Stimulated activated CD8-positive, alpha-beta memory T cell treated with anti-CD3 and anti-CD28 coated beads, Interleukin-4, amount 100 ng/mL, for 4 hours (primary cell): ENCODE measurements around the gene GUSB.
"Not testable (repeated sequence)": the region's sequence is repeated elsewhere in the genome, so short reads cannot be mapped to it uniquely, and the experiment has no call there.

Experiments used
- DNase-seq, 2 donors: peaks; one replicate each; pipeline ENCODE4 v3.0.0-alpha.2; 2020; ENCODE audit warnings: low read depth in 2 of 2, low spot score in 1 of 2

Gene GUSB

DNA sequence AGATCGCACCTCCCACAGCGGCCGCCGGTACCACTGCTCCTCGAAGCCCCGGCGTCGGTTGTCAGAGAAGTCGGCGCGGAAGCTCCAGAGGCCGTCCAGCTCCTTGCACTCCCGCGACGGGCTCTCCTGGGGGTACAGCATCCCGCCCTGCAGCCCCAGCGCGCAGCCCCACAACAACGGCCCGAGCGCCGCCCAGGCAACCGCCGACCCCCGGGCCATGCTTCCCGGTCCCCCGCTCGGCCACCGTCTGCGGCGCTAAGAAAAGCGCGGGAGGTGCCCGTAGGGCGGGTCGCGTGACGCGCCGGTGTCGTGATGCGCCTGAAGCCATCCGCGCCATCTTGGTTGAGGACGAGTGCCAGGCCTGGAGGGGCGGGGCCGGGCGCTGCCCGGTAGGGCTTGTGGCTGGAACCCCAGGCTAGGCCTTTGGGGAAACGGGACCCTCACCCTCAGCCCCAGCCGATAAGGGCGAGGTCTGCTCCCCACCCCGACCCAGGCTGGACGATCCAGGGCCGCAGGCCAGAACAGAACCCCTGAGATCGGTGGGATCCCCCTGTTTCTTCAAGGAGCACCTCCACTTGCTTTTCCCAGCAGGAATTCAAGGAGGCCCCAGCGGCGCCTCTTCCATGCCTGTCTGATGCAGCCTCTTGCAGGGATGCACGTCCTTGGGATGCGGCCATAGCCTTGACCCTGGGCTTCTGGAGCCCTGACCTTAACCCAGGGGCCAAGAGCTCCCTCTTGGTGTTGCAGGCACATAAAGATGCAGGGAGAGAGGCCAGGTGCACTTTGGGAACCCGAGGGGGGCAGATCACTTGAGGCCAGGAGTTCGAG is at the start of gene GUSB:
Gene GUSB (minus strand): TSS at position 249 of the 828 bp plus-strand sequence. CDS start 30 bp downstream, at position 219.
- peak; percentile 67 to 79 for DNase-seq

DNA sequence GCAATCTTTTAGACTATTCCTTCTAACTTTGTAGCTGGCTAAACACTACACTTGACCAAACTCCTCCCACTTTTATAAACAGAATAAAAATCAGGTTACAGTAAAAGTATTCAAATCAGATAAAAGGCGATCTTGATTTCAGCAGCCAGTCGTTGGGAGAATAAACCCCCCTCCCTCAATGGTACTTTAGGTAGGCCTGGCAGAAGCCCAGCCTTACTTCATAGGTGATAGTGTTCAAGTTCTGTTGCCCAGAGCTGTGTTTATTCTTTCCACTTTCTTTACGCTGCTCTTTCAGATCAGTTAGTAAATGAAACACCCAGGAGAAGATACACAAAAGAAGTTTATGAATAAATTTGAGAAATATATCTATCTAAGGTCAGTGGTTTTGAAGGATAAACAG is 46.3 kb upstream of the GUSB start:
- DNase-seq = not testable (repeated sequence)

DNA sequence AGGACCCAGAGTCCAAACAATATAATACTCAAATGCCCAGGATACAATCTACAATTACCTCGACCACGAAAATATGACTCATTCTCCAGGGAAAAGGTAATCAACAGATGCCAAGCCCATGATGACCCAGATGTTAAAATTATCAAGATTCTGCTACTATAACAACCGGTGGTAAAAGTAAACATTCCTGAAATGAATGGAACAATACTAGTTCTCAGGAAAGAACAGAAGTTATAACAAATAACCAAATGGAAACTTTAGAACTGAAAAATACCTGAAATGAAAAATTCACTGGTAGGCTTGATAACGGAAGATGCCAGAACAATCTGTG is 34.1 kb upstream of the GUSB start:
- DNase-seq = no peak

DNA sequence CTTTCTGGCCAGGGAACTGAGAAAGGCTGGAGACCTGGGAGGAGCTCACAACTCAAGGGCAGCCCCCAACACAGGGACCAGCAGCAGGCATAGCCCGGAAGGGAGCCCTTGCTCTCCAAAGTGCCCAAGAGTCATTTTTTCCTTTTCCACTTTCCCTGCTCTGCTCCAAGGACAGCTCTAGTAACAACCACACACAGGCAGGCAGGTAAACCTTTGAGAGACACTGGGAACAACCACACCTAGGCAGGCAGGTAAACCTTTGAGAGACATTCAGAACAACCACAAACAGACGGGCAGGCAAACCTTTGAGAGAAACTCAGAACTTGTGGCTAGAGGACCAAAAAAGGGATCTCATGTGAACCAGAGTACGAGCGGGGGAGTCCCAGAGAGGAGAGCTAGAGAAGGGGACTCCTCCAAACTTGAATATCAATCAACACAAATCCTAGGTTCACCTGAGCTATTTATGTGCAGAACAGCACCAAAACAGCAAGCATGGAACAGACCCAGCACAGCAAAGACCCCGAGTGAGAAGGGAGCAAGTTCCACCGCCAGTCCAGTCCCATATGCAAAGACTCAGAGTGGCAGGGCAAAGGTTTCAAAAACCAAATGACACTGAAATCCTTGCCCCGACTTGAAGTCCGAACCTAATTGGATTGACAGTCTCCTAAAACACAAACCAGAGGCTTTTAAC is 33.6 kb upstream of the GUSB start:
- DNase-seq = no peak

DNA sequence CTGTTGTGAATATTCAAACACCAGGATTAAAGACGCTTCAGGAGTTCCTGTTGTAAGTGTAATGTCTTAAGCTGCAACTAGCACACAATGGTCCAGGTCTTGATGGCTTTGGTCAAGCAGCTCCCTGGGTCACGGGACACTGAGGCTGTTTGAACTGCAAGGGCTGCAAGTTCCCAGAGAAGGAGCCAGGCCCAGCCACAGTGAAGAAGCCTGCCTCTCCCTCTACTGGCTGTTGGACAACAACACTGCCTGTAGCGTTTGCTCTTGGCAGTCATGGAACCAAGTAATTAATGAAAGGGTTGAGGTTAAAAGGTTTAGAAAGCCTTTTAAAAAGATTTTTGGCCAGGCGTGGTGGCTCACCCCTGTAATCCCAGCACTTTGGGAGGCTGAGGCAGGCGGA is 31.9 kb upstream of the GUSB start:
- no peak for DNase-seq

DNA sequence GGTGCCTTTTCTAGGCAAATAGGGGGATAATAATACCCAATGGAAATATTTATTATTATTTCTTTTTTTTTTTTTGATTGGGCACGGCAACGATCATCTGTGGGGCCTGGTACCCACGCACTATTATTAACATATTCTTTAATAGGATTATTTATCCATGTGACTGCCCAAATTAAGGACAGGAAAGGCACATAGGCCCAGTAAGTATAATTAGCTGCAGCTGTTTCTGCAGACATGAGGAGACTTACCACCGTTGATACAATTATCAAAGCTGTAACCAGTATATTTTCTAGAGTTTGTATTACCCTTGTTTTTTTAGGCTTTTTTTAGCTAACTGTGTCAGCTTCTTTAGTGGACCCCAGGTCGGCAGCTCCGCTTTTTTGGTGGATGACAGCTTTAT is 25.2 kb upstream of the GUSB start:
- no peak for DNase-seq

DNA sequence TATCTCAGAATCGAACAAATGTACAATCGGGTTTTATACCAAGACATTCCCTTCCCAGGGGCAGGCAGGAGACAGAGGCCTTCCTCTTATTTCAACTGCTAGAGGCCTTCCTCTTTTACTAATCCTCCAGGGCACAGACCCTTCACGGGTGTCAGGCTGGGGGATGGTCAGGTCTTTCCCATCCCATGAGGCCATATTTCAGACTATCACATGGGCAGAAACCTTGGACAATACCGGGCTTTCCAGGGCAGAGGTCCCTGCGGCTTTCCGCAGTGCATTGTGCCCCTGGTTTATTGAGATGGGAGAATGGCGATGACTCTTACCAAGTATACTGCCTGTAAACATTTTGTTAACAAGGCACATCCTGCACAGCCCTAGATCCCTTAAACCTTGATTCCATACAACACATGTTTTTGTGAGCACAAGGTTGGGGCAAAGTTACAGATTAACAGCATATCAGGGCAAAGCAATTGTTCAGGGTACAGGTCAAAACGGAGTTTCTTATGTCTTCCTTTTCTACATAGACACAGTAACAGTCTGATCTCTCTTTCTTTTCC is 23.2 kb upstream of the GUSB start:
- DNase-seq = not testable (repeated sequence)

DNA sequence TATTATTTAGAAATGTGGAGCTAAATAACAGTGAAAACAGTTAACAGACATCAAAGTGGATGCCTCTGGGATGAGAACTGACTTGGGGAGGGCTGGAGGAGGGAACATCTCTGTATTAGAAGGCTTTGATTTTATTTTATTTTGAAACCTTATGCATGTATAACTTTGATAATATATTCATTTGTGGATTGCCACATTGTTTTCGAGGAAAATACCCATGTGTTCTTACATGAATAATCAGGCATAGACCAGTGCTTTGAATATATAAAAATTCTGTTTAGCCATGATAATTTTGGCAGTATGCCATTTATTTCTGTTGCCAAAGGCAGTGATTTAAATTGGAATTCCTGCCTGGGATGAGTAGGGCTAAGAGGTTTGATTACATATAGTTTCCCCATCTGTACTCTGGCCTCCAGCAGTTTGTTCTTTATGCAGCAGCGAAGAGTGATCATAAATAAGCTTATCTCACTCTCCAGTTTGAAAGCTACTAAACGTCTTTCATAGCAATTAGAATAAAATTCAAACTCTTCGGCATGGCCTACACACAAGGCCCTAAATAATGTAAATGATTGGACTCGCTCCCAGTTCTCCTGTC is 18.9 kb upstream of the GUSB start:
- DNase-seq = not testable (repeated sequence)

DNA sequence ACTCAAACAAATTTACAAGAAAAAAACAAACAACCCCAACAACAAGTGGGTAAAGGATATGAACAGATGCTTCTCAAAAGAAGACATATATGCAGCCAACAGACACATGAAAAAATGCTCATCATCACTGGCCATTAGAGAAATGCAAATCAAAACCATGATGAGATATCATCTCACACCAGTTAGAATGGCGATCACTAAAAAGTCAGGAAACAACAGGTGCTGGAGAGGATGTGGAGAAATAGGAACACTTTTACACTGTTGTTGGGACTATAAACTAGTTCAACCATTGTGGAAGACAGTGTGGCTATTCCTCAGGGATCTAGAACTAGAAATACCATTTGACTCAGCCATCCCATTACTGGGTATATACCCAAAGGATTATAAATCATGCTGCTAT is 13.0 kb upstream of the GUSB start:
- DNase-seq = not testable (repeated sequence)

DNA sequence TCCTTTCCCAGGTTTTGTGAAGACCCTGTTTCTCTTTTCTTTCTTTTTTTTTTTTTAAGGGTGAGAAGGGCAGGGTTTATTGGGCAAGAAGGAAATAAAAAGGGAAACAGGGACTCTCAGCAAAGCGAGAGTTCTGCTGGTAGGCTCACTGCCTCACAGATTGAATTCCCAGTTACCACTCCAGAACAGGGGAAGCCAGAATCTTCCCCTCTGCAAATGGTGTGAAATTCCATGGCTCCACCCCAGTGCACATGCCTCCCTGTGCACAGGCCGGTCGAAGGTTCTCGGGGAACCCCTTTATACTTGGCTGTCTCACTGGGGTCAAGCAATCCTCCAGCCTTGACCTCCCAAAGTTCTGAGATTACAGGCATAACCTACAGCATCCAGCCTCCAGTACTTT is 10.5 kb upstream of the GUSB start:
- DNase-seq = no peak

DNA sequence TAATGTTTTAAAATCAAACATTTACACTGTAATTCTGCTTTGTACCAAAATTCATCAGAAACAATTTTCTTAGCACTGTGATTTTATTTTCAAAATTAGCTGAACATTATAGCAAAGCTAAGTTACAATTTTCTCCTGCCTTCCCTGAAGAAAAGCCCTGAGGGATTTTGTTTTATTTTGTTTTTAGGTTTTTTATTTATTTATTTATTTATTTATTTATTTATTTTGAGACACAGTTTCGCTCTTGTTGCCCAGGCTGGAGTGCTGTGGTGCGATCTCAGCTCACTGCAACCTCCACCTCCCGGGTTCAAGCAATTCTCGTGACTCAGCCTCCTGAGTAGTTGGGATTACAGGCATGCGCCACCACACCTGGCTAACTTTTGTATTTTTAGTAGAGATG is 9.8 kb upstream of the GUSB start:
- DNase-seq = not testable (repeated sequence)

DNA sequence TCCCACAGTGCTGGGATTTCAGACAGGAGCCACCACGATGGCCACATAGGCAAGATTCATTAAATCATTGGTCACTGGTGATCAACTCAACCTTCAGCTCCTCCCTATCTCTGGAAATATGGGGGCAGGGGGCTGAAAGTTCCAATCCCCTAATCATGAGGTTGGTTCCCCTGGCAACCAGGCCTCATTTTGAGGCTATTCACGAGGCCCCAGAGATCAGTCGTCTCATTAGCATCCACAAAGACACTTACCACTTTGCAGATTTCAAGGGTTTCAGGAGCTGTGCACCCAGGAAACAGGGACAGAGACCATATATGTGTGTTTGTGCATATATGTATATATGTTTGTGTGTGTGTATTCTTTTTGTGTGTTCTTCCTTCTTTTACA is 7.7 kb upstream of the GUSB start:
- DNase-seq = no peak

DNA sequence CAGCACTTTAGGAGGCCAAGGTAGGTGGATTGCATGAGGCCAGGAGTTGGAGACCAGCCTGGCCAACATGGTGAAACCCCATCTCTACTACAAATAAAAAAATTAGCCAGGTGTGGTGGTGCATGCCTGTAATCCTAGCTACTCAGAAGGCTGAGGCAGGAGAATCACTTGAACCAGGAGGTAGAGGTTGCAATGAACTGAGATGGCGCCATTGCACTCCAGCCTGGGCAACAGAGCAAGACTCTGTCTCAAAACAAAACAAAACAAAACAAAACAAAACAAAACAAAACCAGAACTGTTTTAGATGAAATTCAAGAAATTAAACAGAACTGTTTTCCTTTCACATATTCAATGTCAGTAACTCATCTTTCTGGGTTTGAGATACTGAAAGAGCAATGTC is 6.5 kb upstream of the GUSB start:
- DNase-seq = not testable (repeated sequence)

DNA sequence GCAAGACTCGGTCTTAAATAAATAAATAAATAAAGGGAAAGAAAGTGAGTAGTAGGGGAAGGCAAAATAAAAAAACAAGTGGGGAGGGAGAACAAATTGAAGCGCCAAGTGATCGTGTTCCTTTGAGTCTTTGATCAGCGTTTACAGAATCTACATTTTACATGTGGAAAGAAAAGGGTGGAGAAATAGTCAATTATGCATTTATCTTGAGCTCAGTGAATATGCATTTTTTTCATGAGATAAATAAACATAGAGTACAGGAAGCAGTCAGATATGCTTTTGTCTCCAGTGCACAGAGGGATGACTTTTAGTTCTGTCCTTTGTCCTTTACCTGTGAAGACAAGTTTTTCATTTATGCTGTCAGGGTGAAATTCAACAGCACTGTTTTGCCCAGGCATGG is 6.1 kb upstream of the GUSB start:
- no peak for DNase-seq

DNA sequence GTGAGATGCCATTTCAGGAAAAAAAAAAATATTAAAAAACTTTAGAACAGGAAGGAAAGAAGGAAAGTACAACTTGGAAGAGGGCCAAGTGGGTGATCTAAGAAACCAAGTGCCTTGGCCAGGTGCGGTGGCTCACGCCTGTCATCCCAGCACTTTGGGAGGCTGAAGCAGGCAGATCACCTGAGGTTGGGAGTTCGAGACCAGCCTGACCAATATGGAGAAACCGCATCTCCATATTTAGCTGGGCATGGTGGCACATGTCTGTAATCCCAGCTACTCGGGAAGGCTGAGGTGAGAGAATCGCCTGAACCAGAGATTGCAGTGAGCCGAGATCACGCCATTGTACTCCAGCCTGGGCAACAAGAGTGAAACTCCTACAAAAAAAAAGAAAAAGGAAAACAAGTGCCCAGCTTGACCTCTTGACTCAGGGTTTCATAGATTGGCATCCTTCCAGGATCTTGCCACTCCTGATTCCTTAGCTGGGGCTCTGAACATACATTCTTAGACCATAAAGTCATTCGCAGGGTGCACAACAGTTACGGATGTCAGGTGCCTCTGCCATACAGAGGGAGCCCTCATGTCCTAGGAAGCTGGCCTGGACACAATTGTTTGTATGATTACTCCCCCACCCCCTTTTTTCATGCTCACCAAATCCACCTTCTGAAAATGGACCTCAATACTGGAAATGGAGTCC is 2.1 kb upstream of the GUSB start:
- no peak for DNase-seq

DNA sequence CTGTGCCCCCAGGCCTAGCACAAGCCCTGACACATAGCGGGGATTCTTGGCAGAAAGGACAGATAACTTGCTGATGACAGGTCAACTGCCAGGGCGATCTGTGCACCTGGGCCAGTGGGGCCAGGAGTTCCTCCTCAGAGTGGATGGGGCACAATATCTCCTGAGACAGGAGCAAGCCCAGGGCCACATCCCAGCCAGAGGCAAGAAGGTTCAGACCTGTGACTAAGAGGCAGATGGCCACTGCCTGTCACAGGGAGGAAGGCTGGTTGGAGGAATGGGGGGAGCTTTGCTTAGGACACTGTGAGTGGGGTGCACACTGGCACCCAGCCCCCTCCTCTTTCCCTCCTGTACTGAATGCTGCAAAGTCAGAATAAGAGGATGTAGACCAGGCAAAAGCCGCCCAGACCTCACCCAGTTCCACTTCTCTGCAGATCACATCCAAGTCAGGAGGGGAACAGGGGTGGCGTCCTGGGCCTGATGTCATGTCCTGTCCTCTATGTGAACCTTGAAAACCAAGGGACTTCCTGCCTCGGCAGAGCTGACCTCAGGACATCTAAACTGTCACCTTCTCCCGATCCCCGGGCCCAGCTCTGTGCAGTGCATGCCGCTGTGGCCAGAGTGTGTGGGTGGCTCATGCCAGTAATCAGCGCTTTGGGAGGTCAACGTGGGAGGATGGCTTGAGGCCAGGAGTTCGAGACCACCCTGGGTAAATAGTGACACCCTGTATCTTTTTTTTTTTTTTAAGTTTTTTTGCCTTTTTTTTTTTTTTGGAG is 1.3 kb downstream of the GUSB start:
- DNase-seq = peak; percentile 12 to 34

DNA sequence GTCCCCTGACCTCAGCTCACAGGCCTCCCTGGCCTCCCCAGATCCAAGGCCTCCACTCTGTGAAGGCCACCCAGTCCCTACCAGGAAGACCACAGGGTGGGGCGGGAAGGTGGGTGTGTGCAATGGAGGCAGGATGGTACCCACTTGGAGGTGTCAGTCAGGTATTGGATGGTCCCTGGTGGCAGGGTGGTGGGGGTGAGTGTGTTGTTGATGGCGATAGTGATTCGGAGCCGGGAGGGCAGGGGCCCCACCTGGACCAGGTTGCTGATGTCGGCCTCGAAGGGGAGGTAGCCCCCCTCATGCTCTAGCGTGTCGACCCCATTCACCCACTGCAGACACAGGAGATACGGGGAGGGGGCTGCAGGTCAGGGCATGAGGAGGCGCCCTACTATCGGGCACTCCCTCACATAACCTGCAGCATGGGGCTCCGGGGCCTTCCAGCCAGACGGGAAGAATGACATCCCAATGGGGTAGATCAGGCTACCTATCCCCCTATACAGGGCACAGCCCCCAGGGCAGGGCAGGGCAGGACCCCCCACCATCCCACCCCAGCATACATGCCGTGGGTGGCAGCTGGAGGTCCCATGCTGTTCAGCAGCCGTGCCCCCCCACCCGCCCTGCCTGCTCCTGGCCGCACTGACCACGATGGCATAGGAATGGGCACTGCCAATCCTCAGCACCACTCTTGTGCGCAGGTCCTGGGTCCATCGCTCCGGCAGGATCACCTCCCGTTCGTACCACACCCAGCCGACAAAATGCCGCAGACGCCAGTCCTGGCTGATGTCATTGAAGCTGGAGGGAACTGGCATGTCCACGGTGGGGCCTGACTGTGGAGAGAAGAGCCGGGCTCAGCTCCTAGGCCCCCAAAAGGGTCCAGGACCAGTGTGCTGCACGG is 2.2 kb downstream of the GUSB start:
- DNase-seq = no peak

DNA sequence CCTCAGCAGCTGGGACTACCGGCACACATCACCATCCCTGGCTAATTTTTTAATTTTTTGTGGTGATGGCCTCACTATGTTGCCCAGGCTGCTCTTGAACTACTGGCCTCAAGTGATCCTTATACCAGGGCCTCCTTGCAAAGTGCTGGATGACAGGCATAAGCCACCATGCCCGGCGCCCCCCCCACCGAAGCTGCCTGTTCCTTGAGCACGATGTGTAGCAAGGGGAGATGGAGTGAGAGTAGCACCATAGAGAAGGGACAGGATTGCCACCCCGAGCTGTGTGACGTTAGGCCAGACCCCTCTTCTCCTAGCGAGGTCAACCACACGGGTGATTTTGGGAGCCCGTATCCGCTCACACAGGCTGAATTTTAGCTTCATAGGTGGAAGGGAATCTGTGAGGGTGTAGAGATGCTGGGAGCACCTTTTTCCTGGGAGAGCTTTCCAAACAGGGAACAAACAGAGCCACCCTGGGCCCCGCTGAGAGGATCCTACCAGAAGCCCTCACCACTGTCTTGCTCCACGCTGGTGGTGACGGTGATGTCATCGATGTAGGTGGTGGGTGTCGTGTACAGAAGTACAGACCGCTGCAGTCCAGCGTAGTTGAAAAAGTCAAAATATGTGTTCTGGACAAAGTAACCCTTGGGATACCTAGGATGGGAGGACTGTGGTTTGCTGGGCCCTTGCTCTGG is 3.0 kb downstream of the GUSB start:
- no peak for DNase-seq

DNA sequence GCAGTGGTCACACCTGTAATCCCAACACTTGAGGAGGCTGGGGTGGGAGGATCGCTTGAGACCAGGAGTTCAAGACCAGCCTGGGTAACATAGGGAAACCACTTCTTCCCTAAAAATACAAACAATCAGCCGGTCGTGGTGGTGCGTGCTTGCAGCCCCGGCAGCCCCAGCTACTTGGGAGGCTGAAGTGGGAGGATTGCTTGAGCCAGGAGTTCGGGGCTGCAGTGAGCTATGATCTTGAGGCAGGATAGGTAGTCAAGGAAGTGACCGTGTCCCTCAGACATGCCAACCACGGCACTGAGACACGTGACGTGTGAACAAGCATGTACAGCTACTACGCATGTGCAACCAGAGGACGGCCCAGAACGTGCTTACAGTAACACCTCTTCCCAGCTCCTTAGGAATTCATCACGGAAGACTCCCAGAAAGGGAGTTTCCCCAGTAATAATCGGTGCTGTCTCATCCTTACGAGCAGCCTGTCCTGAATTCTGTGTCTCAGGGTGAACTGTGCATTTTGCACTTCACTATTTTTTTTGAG is 5.3 kb downstream of the GUSB start:
- no peak for DNase-seq
